GM19467 (cell line): ENCODE results near the gene SMIM36.
"Not testable (repeated sequence)": the region's sequence is repeated elsewhere in the genome, so short reads cannot be mapped to it uniquely, and the experiment has no call there.

Experiments
- ATAC-seq: cut with Tn5 transposase; IDR thresholded peaks from one replicate; pipeline ENCODE4 v1.9.1; 2021; ENCODE audit warnings: mild to moderate bottlenecking, moderate library complexity; ENCODE audit not compliant: unreplicated experiment

The SMIM36 gene

GRCh38 chr17:55417411-55418268, 93.6 kb downstream of the SMIM36 start:
- ATAC-seq, result no peak

- ATAC-seq, result no peak
These were observed 94.7 kb downstream of the SMIM36 start for GRCh38 chr17:55416470-55417052.

GRCh38 chr17:55416000-55416399, 95.3 kb downstream of the SMIM36 start:
- ATAC-seq, result no peak

GRCh38 chr17:55414983-55415382, 96.3 kb downstream of the SMIM36 start:
- no peak for ATAC-seq

GRCh38 chr17:55413825-55414489, 97.3 kb downstream of the SMIM36 start:
- no peak for ATAC-seq

- ATAC-seq, result no peak
These were observed 99.8 kb downstream of the SMIM36 start for GRCh38 chr17:55411463-55411855.

- no peak for ATAC-seq
These were observed 100.4 kb downstream of the SMIM36 start for GRCh38 chr17:55410722-55411462.

- no peak for ATAC-seq
These were observed 102.0 kb downstream of the SMIM36 start for GRCh38 chr17:55409030-55409800.

GRCh38 chr17:55407641-55408566, 103.3 kb downstream of the SMIM36 start:
- no peak for ATAC-seq

GRCh38 chr17:55405600-55405999, 105.7 kb downstream of the SMIM36 start:
- ATAC-seq, result no peak

- not testable (repeated sequence) for ATAC-seq
These were observed 107.1 kb downstream of the SMIM36 start for GRCh38 chr17:55404197-55404596.

- ATAC-seq, result no peak
These were observed 108.9 kb downstream of the SMIM36 start for GRCh38 chr17:55402374-55402773.
